ENCODE data around the gene NMNAT1. TPM values are rescaled to one million over a fixed set of nuclear protein-coding genes. Genes with fewer than 3 reads are reported as not detected.

The NMNAT1 gene
- polyA plus RNA-seq, 2 of the 4 experiments (the other 2 are of a cell fraction) = 3.2 to 4.9 TPM

DNA sequence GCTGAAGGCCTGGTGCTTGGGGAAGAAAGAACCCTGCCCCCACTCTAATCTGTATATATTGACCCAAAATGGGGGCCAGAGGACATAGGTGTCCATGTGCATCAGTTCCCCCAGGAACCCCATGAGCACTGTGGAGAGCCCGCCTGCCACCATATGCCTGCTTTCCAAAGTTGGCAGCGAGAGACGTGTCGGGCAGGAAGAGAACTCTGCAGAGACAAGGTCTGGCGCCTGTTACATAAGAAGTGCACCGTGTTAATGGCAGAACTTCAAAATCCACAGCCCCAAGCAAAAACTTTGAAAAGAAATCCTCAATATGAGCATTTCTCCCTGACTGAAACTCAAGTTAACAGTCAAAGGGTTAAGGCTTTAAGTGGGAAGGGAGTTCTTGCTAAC, 41.2 kb upstream of the NMNAT1 start:
- H3K4me1 ChIP-seq = no peaks in the 10 kb centered on the region
- DNase-seq (ENCODE audit: low read depth in 1 of 2, low spot score in 1 of 2) (no peak), FAIRE-seq (no peak), ATAC-seq (no peak)
- no peak for TF ChIP-seq FOSL2 (IDR thresholded peaks at IDR 0.05)
- TF ChIP-seq FOSL2 (CRISPR knock-in tag; IDR thresholded peaks at IDR 0.05) = no peak
- no peak for TF ChIP-seq TP53 (CRISPR knock-in tag; IDR thresholded peaks at IDR 0.05)
- TF ChIP-seq, protein P1, sequence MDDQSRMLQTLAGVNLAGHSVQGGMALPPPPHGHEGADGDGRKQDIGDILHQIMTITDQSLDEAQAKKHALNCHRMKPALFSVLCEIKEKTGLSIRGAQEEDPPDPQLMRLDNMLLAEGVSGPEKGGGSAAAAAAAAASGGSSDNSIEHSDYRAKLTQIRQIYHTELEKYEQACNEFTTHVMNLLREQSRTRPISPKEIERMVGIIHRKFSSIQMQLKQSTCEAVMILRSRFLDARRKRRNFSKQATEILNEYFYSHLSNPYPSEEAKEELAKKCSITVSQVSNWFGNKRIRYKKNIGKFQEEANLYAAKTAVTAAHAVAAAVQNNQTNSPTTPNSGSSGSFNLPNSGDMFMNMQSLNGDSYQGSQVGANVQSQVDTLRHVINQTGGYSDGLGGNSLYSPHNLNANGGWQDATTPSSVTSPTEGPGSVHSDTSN (IDR thresholded peaks at IDR 0.05) = no peak
- no peak for TF ChIP-seq MYC (IDR thresholded peaks at IDR 0.05; ENCODE audit: borderline replicate concordance, low read length)
- no peak for TF ChIP-seq CBX2 (IDR thresholded peaks at IDR 0.05; ENCODE audit: borderline replicate concordance, low read depth)
- TF ChIP-seq, protein P2, sequence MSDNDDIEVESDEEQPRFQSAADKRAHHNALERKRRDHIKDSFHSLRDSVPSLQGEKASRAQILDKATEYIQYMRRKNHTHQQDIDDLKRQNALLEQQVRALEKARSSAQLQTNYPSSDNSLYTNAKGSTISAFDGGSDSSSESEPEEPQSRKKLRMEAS (IDR thresholded peaks at IDR 0.05) = no peak
- TF ChIP-seq, protein P3, sequence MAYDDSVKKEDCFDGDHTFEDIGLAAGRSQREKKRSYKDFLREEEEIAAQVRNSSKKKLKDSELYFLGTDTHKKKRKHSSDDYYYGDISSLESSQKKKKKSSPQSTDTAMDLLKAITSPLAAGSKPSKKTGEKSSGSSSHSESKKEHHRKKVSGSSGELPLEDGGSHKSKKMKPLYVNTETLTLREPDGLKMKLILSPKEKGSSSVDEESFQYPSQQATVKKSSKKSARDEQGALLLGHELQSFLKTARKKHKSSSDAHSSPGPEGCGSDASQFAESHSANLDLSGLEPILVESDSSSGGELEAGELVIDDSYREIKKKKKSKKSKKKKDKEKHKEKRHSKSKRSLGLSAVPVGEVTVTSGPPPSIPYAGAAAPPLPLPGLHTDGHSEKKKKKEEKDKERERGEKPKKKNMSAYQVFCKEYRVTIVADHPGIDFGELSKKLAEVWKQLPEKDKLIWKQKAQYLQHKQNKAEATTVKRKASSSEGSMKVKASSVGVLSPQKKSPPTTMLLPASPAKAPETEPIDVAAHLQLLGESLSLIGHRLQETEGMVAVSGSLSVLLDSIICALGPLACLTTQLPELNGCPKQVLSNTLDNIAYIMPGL (CRISPR knock-in tag; IDR thresholded peaks at IDR 0.05; ENCODE audit: borderline replicate concordance) = no peak
- TF ChIP-seq EHMT2 (IDR thresholded peaks at IDR 0.05; ENCODE audit: low read depth) = no peak
- no peak for TF ChIP-seq RNF2 (IDR thresholded peaks at IDR 0.05; ENCODE audit: borderline replicate concordance, low read depth)
- TF ChIP-seq EHF (CRISPR knock-in tag; IDR thresholded peaks at IDR 0.05) = no peak
- TF ChIP-seq JUN (IDR thresholded peaks at IDR 0.05) = no peak
- no peak for TF ChIP-seq GATA3 (IDR thresholded peaks at IDR 0.05; ENCODE audit: borderline replicate concordance)
- no peak for TF ChIP-seq HDAC2 (IDR thresholded peaks at IDR 0.05)
- TF ChIP-seq CEBPB (IDR thresholded peaks at IDR 0.05) = no peak
- TF ChIP-seq MAFK (IDR thresholded peaks at IDR 0.05; ENCODE audit: partially characterized antibody) = no peak
- TF ChIP-seq, protein P4, sequence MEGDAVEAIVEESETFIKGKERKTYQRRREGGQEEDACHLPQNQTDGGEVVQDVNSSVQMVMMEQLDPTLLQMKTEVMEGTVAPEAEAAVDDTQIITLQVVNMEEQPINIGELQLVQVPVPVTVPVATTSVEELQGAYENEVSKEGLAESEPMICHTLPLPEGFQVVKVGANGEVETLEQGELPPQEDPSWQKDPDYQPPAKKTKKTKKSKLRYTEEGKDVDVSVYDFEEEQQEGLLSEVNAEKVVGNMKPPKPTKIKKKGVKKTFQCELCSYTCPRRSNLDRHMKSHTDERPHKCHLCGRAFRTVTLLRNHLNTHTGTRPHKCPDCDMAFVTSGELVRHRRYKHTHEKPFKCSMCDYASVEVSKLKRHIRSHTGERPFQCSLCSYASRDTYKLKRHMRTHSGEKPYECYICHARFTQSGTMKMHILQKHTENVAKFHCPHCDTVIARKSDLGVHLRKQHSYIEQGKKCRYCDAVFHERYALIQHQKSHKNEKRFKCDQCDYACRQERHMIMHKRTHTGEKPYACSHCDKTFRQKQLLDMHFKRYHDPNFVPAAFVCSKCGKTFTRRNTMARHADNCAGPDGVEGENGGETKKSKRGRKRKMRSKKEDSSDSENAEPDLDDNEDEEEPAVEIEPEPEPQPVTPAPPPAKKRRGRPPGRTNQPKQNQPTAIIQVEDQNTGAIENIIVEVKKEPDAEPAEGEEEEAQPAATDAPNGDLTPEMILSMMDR (IDR thresholded peaks at IDR 0.05) = no peak
- no peak for TF ChIP-seq MAZ (IDR thresholded peaks at IDR 0.05; ENCODE audit: borderline replicate concordance, low read depth, low read length)
- no peak for TF ChIP-seq FOSB (CRISPR knock-in tag; IDR thresholded peaks at IDR 0.05)
- TF ChIP-seq NPAS2 (CRISPR knock-in tag; IDR thresholded peaks at IDR 0.05; ENCODE audit: borderline replicate concordance) = no peak
- TF ChIP-seq SREBF2 (IDR thresholded peaks at IDR 0.05) = no peak
- no peak overlapping the region for H3K4me3 ChIP-seq
- no peak overlapping the region for H3K4me2 ChIP-seq
- 91% methylated on average over 6 of the region's 6 CpGs for WGBS (ENCODE audit: missing lambda C conversion rate)
- ChIA-PET POLR2A (no interaction called here), CTCF (interaction anchor here (1.7 kb wide), 1 partner anchor 9 kb away, joined by 4 read pairs; no protein-coding TSS in a partner anchor)
- H3K27ac ChIP-seq = no peak overlapping the region
- H3K9me3 ChIP-seq = no peaks in the 10 kb centered on the region

DNA sequence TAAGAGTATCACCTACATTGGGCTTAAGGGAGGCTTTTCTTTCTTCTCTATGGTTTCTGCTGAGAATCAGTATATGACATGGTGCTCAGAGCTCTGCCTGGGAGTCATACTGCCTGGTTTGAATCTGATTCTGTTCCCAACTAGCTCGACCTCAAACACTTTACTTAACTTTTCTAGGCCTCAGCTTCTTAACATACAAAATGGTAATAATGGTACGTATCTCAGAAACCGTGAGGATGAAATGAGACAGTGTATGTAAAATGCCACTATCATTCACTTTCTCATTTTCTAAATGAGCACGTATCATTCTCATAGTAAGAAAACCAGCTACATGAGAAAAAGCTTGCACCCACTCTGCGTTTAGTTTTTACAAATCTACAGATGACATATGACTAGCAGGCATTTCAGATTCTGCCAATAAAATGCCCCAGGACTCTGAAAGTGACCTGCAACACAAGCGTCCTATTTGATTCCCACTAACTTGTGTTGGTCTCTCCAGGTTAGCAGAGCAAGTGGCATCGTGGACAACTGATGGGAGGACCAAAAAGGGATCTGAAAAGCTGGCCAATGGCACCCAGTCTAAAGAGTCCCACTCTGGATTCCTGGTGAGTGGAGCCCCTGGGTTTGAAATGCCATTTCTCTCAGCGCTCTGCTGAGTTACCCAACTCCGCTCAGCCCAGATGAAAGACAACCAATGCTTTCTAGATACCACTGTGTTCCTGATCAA, 39.3 kb upstream of the NMNAT1 start:
- POLR2A ChIA-PET = no interaction called here
- CTCF ChIA-PET = interaction anchor here (0.5 to 1.5 kb wide), 3 partner anchors 9 to 347 kb away, joined by 3 to 4 read pairs (median 3); no protein-coding TSS in a partner anchor
- ATAC-seq (no peak), FAIRE-seq (no peak), DNase-seq (ENCODE audit: low read depth in 1 of 2, low spot score in 1 of 2) (no peak)
- Histone ChIP-seq H3K4me3 (no peak overlapping the region), H3K9me3 (no peaks in the 10 kb centered on the region), H3K4me1 (peaks cover 4% of the 10 kb centered on the region; the same call in 2 of the 3 replicates), H3K4me2 (no peak overlapping the region), H3K27ac (no peak overlapping the region)
- WGBS (ENCODE audit: missing lambda C conversion rate) = 74% methylated on average over 7 of the region's 9 CpGs
- TF ChIP-seq HOXB13 (CRISPR knock-in tag; IDR thresholded peaks at IDR 0.05; ENCODE audit: low read depth) (no peak), EHF (CRISPR knock-in tag; IDR thresholded peaks at IDR 0.05) (no peak), FOSL2 (IDR thresholded peaks at IDR 0.05) (no peak), FOSL2 (CRISPR knock-in tag; IDR thresholded peaks at IDR 0.05) (no peak), JUN (IDR thresholded peaks at IDR 0.05) (no peak), MYC (IDR thresholded peaks at IDR 0.05; ENCODE audit: borderline replicate concordance, low read length) (no peak)
- TF ChIP-seq, protein P2 (IDR thresholded peaks at IDR 0.05) = no peak
- TF ChIP-seq, protein P5, sequence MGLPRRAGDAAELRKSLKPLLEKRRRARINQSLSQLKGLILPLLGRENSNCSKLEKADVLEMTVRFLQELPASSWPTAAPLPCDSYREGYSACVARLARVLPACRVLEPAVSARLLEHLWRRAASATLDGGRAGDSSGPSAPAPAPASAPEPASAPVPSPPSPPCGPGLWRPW (IDR thresholded peaks at IDR 0.05) = no peak

Measured in A549 (cell line).